ENCODE data around the gene GPX8.

- TF ChIP-seq CTCF (conservative IDR thresholded peaks at IDR 0.05; ENCODE audit: low read depth, low read length) (peak; percentile 80), EZH2phosphoT487 (IDR thresholded peaks at IDR 0.05; ENCODE audit: borderline replicate concordance, low read length) (no peak)
Observed at GRCh38 chr5:55172051-55172899, 12.3 kb downstream of the GPX8 start.
